HL-60 (cell line): ENCODE results near the gene ZMYM2.

Source experiments
- POLR2AphosphoS5 ChIP-seq: IDR thresholded peaks from 2 replicates; pipeline ENCODE4 v1.6.1; 2012; ENCODE audit warnings: low read depth
- TF ChIP-seq, protein P1 (sequence below): IDR thresholded peaks from one replicate; pipeline ENCODE4 v1.5.1; 2011; ENCODE audit warnings: low read length, control low read depth, inconsistent platforms; ENCODE audit not compliant: insufficient read depth

DNA sequence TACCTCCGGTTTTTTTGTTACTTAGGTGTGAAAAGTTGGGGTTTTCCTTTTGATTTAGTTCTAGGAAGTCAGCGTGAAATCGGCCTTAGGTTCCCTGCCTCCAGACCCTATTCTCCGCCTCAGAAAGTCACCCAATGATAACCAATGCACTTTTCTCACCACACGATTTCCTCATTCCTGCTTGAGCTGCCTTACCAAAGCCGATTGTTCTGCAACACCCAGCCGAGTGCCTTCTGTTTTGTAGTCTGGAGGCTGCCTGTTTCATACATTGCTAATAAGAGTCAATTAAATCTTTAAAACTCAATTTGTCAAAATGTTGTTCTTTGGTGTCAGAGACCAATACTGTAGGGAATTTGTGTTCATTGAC, 162.6 kb downstream of the ZMYM2 start:
- peak; percentile 80 for TF ChIP-seq POLR2AphosphoS5
- TF ChIP-seq, protein P1, sequence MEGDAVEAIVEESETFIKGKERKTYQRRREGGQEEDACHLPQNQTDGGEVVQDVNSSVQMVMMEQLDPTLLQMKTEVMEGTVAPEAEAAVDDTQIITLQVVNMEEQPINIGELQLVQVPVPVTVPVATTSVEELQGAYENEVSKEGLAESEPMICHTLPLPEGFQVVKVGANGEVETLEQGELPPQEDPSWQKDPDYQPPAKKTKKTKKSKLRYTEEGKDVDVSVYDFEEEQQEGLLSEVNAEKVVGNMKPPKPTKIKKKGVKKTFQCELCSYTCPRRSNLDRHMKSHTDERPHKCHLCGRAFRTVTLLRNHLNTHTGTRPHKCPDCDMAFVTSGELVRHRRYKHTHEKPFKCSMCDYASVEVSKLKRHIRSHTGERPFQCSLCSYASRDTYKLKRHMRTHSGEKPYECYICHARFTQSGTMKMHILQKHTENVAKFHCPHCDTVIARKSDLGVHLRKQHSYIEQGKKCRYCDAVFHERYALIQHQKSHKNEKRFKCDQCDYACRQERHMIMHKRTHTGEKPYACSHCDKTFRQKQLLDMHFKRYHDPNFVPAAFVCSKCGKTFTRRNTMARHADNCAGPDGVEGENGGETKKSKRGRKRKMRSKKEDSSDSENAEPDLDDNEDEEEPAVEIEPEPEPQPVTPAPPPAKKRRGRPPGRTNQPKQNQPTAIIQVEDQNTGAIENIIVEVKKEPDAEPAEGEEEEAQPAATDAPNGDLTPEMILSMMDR = no peak
